ENCODE measurements around the gene KCTD8.

The KCTD8 gene

DNA sequence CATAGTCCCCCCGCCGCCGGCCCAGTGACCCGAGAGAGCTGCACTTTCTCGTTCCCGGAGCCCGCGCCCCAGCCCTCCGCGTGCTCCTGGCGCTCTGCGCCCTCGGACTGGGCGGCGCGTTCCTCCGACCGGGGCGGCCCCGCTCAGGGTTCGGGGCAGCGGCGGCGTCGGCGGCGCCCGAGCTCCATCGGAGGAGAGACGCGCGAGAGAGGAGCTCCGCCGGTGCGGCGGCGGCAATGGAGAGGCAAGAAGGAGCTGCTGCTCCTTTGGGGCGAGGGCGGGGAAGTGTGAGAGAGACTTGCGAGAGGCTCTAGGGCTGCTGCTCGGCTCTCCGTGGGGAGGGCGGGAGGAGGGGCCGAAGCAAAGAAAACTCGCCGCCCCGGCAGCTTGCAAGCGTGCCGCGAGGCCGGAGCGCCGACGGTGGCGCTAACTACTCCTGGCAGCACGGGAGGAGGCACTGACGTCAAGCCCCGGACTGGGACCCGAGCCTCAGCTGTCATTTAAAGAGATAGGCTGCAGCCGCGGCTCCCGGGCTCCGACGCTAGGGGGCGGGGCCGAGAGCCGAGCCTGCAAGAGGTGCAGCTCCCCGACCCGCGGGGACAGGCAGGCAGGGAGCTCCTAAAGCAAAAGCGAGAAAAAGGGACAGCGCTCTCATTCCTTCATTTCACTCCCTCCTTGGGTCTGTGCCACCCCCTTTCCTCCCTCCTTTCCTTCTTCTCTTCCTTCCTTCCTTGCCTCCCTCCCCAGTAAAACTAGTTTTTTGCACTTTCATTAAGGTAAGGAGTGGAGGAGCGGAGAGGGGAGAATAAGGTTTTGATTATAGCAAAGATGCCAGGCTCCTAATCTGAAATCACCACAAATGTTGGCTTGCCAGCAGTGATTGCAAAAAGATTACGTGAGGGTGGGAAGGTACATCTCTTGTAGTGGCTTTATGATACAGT lies at the start of gene KCTD8:
Gene KCTD8, minus strand, starts transcription at position 289 of the 941 bp plus-strand sequence.
- no peak for DNase-seq

DNA sequence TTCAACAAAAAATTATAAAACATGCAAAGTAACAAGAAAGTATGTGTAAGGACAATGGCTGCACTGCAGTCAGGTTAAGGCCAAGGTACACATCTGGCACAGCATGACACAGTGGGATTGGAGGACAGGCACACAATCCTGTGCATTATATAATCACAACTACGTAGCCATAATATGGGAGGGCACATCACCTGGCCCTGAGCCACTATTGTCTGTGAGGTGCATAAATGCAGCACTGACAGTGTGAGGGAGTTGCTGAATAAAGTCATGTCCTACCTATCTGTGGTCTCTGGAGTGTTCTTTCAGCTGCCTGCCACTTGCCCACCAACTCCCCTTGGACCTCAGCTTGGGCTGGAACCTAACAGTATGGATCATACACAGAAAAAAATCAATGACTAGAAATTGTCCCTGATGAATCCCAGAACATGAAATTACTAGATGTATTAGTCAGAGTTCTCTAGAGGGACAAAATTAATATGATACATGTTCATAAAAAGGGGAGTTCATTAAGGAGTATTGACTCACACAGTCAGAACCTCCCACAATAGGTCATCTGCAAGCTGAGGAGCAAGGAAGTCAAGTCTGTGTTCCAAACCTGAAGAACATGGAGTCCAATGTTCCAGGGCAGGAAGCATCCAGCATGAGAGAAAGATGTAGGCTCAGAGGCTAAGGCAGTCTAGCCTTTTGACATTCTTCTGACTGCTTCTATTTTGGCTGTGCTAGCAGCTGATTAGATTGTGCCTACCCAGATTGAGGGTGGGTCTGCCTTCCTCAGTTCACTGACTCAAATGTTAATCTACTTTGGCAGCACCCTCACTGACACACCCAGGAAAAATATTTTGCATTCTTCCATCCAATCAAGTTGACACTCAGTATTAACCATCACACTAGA lies 46.4 kb upstream of the KCTD8 start:
- no peak for DNase-seq

DNA sequence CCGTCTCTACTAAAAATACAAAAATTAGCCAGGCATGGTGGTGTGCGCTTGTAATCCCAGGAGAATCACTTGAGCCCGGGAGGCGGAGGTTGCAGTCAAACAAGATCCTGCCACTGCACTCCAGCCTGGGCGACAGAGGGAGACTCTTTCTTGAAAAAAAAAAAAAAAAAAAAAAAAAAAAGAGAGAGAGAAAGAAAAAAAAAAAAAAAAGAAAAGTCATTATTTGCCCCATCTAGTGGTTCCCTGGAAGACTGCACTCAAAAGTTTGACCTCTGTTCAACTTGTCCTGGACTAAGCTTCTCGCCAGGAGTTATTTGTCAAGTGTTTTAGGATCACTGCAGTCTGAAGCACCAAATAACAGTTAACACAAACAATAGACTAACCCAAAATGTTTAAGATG lies 45.3 kb upstream of the KCTD8 start:
- DNase-seq, result no peak

DNA sequence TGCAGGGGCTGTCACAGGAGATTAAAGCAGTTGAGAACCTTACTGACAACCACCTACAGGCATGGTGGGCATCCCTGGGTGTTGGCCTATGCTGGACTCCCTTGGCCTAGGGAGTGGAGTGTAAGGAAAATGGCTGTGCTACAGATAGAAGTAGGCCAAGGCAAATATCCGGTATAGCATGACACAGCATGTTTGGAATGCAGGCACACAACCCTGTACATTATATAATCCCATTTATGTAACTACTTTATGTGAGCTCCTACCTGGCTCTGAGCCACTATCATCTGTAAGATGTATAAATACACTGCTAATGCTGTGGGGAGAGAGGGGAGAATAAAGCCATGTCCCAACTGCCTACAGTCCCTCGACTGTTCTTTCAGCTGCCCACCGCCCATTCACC lies 38.7 kb upstream of the KCTD8 start:
- no peak for DNase-seq

DNA sequence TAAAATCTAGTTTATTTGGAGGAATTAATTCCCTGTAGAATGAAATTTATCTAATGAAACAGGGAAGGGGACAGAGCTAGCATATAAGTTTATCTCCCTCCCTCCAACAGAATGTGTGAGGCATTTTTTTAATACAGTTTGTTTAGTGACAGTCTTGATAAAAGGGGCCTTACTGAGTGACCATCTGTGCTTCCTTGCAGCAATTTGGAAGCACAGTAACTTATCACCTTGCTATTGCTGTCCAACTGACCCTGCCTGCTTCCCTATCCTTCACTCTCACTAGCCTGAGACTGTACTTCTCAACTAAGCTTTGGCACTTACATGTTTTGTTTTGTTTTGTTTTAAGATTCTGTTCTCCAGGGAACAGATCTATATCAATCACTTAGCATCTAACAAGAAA lies 31.1 kb upstream of the KCTD8 start:
- DNase-seq, result no peak

DNA sequence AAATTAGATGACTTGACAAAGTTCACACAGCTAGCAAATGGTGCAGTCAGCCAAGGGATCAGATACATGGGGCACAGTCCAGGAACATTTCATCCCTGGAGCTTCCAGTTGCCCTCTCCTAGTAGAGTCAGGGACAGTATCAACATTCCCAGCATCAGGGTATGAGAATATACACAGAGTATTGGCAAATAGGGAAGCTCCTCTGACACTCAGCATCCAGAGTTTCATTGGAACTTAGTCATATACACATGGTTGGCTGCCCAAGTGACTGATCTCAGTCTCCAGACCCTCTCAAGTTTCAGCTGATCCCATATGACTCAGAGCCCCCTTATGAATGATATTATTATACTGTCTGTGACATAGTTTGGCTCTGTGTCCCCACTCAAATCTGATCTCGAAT lies 13.7 kb upstream of the KCTD8 start:
- DNase-seq, result no peak

DNA sequence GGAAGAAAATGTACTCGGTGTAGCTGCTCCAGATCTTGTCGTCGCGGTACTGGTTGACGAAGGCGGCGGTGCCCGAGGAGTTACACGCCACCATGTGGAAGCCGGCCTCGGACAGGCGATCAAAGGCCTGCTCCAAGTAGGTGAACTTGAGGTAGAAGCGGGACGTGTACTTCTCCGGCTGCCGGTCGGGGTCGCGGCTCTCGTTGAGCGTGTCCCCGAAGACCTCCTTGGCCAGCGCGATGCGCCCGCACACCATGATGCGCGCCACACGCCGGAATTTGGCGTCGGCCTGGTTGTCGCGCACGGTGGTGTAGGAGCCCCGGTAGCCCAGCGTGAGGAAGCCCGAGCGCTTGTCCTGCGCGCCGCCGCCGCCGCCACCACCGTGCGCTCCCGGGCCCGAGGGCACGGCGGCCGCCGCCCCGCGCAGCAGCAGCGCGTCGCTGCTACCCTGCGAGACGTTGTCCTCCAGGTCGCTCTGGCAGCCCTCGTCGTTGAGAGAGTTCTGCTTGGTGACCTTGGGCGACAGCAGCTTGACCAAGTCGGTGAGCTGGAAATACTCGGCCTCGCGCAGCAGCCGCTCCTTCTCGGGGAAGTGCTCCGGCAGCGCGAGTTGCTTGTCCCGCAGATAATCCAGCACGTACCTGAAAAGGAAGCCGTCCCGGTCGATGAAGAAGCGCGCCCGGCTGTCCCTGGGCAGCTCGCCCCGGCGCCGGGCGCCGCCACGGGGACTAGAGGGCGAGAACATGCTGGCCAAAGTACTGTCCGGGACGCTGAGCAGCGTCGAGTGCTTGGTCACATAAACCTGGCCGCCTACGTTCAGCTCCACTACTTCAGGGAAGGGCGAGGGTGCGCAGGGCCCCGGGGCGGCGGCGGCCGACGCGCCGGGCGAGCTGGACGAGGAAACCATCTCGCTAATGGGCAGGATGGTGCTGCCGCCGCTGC lies 775 bp downstream of the KCTD8 start:
- no peak for DNase-seq

DNA sequence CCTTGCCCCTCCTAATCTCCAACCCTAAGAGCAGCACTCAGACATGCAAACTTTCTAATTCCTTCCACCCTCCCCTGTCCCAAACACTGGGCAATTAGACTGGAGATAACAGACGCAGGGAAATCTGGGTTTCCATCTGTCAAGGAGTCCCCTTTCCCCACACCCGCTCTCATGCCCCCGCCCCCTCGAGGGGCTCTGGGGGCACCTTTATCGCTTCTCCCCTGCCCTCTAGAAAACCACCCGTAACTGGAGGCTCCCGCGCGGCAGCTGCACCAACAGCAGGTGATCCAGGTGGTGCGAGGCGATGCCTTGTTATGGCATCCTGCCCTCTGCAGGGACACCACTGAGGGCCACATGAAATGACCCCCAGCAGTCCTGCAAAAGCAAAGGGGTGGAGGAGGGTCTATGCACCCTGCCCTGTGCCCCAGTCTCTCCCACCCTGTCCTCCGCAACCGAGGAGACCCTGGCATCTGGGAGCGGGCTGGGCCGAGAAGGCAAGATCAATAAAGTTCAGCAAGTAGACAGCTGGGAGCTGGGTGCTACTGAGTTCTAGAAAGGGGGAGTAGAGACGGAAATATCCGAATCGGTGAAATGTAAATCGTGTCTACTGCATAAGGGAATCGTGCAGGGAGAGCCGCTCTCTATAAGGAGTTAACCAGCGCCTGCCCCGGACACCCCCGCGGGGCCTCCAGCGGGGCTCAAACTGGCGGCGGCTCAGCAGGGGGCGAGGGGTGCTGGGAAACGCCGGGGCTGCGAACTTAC lies 1.6 kb downstream of the KCTD8 start:
- DNase-seq, result no peak

DNA sequence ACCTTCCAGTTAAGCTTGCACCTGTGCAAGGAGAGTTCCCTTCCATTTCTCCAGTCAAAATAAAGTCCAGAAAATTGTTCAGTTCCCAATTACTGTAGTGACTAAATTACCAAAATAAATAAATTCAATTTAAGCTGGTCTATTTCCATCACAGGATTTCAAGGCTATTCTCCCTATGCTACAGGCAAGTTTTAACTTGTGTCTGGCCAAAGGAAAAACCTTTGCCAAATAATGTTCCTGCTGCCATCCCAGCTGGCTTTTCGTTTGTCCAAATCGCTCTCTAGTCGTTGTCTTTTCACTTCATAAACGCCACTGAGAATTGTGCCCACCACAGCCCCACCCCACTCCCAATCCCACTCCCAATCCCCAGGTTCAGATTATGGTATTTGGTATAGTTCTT lies 2.4 kb downstream of the KCTD8 start:
- DNase-seq, result no peak

DNA sequence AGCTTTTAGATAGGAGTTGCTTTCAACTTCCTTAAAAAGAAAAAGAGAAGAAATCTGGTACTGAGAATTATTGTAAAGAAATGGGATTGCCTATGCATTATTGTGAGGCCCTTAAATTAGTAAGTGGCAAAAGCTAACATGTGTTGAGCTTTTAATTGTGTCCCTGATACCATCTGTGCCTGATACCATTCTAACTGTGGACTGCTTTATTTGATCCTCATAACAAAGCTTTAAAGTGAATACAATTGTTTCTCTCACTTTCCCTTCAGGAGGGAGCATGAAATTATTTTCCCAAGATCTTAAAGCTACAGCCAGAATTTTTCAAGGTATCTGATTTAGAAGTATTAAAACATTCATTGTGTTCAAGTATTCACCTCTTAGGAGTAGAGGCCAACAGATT lies 9.9 kb downstream of the KCTD8 start:
- no peak for DNase-seq

DNA sequence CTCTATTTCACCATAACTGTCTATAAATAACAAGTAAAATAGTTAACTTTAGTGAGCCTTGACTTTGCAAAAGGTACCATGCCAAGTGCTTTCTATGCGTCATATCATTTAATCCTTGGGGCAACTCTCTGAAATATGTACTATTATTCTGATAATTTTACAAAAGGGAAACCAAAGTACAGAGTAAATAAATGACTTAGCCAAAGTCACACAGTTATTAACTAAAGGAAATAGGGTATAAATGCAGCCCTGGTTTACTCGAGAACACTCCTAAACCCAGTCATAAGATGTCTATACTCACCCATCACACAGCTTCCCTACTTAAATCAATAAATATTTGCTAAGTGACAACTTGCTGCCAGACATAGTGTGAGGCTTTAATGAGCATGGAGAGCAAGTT lies 14.4 kb downstream of the KCTD8 start:
- DNase-seq, result no peak

DNA sequence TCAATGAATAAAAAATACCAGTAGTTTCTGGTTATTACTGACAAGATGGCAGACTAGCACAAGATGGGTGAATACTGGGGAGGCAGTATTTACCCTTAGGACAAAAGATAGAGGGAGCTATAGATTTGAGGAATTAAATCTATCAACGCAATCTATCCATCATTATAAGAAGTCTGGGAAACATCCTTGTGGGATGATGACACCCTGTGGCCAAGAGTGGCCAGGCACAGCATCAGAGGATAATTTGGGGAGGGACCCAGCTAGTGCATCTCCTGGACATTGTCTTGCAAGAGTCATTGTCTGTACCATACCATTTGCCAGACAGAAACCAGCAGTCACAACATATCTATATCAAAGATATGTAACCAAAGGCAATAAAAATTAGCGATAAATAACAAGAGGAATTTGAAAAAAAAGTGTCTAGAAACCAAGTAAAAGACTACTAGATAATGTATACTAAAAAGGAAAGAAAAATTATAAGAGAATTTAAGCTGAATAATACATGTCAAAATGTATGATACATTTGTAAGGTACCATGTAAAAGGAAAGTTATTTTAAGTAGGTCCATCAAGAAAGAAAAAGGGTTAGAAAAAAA lies 22.9 kb downstream of the KCTD8 start:
- no peak for DNase-seq

DNA sequence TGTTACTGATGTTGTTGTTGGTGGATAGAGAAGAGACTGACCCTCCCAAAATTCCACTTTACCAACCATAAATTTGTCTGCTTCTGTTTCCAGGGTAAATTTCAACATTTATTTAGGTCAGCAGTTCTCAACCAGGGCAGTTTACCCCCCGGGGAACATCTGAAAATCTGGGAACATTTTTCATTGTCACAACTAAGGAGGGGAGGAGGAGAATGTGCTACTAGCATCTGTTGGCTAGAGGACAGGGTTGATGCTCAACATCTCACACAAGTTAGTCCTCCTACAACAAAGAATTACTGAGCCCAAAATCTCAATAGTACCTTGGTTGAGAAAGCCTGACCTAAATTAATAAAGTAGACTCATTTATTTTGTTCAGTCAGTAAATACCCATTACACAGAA lies 25.7 kb downstream of the KCTD8 start:
- no peak for DNase-seq

DNA sequence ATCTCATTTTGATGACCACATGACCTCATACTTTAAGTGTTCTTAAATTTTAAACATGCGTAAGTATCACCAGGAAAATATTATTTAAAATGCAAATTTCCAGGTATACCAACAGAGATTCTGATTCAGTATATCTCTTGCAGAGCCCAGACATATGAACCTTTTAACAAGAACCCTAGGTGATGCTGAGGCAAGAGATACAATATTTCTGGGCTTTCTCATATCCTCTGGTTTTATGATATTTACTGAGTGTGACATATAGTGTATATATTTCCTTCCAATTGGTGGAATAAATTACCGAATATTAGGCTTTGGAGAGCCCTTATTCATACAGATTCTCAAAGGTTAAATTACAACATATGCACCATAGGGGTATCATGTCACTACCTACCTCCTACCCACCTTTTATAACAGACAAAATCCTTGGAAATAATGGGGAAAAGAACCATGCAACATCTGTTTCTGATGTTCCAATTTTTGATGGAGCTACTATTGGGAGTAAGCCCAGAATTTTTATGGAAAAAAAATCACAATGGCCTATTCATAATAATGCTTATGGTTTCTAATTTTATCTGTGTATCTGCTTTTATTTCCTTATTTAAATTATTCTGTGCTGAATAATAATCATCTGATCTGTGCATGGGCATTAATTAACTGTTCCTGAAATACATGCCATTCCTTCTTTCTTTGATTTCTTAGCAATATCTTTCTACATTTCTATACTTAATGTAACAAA lies 27.1 kb downstream of the KCTD8 start:
- DNase-seq, result no peak

DNA sequence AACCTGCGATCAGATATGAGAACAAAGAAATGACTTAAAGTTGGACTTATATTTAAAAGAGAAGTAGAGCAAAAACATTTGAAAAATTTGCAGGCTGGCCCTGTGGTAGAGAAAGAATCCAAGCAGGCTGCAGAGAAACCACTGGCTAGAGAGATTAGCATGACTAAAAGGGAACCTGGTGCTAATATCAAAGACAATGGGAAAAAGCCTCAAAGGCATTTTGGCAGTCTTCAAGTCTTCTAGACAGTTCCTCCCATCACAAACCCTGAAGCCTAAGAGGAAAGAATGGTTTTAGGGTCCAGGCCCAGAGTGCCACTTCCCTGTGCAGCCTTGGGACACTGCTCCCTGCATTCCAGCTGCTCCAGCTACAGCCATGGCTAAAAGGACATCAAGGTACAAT lies 33.4 kb downstream of the KCTD8 start:
- DNase-seq, result no peak

DNA sequence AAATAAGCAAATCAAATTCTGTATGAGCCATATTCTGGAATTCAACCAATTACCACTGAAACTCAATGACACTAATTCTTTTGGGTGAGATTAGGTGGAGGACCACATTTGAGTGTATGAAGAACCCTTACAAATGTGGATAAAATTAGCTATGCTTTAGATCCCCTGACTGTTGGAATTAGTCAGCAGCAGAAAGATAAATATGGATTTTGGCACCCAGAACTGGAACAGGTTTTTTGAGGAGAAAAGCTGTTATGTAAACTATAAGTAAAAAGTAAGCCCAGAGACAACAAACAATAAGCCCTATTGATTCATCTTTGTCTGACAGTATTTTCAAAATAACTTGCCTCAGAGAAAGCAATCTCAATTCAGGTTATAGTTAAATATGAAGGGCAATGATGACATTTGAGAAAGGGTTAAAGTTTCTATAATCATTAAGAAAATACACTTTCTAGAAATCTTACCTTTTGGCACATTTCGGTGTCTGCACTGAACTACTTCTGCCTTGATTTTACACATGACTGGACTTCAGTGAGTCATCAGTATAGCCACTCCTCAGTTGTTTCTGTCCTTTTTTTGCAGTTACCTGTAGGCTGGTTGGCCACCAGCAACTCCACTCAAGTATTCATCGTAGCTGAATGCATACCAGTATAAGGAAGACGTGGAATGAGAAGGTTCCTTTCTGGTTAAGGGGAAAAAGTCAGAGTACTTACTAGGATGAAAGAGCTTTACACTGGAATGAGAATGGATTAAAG lies 80.0 kb downstream of the KCTD8 start:
- DNase-seq, result no peak

DNA sequence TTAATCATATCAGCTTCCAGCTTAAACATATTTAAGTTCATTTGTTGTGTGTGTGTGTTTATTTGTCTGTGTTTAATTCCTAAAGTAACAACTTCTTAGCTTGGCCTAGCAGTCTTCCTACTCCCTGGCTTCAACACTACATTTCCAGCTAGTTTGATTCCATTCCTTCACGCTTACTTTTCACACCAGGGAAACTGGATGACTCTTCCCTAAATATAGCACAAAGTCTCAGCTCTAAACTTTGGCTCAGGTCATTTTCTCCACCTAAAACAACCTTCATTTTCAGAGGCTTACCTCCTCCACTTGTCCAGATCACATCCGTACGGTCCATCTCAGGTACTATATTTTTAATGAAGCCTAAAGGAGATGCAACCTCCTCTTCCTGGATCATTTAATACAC lies 94.4 kb downstream of the KCTD8 start:
- no peak for DNase-seq

DNA sequence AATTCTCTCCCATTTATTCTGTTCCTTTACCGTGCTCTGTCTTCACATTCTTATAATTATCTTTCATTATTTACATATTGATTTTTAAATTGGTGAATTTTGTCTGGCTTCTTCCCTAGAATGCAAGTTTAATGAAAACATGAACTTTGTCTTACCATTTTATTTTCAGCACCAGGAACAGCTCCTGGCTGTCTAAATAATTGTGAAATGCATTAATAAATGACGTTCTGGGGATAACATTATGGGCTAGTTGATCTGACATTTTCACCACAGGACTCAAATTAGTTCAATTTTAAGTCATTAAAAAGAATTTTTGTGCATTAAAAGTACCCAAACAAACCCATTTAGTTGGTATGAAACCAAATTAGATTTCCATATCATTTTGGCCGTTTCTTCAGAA lies 97.5 kb downstream of the KCTD8 start:
- no peak for DNase-seq

DNA sequence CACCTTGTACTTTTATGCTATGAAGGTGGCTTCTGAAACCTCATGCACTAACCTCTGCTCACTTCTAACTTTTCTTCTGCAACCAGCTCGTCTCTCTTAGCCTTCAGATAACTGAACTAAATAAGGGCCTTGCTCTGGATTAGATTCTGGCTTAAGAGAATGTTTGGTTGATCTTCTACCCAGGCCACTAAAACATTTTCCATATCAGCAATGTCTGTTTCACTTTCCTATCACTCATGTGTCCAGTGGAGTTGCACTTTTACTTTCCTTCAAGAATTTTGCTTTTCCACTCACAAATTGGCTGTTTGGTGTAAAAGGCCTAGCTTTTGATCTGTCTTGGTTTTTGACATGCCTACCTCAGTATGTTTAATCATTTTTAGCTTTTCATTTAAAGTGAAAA lies 105.8 kb downstream of the KCTD8 start:
- DNase-seq, result no peak

DNA sequence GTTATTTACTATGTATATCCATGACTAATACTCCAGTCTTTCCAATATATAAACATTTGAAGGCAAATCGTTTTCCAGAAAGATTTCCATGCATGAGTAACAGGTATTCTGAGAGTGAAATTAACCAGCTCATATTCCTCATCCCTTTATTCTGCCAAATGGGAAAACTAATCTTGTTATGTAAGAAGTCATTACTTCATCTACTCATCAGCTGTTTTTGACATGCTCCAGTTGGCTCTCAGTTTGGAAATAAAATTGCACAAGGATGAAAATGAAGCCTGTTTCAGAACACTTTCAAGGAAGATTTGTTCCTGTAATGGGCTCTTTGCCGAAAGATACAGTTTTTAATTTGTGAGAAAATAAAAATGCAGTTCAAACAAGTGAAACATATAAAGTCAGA lies 121.9 kb downstream of the KCTD8 start:
- no peak for DNase-seq
